GM12875 (cell line): Measurements from ENCODE around the gene GPRASP3.

Experiments used
- H3K4me3 ChIP-seq: one replicate; pipeline ENCODE4 v1.5.1; 2011; ENCODE audit warnings: low read depth, low read length, control low read depth
- CTCF ChIP-seq: IDR thresholded peaks from 2 replicates; pipeline ENCODE4 v1.5.1; 2011; ENCODE audit warnings: low read depth, mild to moderate bottlenecking, control low read depth, inconsistent platforms, low read length, moderate library complexity, borderline replicate concordance; ENCODE audit not compliant: insufficient read depth

The GPRASP3 gene

GRCh38 chrX:102723456-102723855 is 2.9 kb downstream of the GPRASP3 start:
- H3K4me3 ChIP-seq: no peak overlapping the region
- TF ChIP-seq CTCF: no peak

GRCh38 chrX:102727761-102728160 is 7.2 kb downstream of the GPRASP3 start:
- no peak for TF ChIP-seq CTCF

GRCh38 chrX:102728646-102729045 is 8.1 kb downstream of the GPRASP3 start:
- TF ChIP-seq CTCF: no peak
- H3K4me3 ChIP-seq: no peak overlapping the region

More at GRCh38 chrX:102727761-102728160, 7.2 kb downstream of the GPRASP3 start:
- H3K4me3 ChIP-seq: no peak overlapping the region

- H3K4me3 ChIP-seq: no peak overlapping the region
- TF ChIP-seq CTCF: no peak
Measured at GRCh38 chrX:102739657-102740056, 19.1 kb downstream of the GPRASP3 start.

- no peak for TF ChIP-seq CTCF
- H3K4me3 ChIP-seq: no peak overlapping the region
Measured at GRCh38 chrX:102744307-102744706, 23.8 kb downstream of the GPRASP3 start.

GRCh38 chrX:102745513-102745856 is 24.9 kb downstream of the GPRASP3 start:
- H3K4me3 ChIP-seq: no peak overlapping the region

More at GRCh38 chrX:102745513-102745856, 24.9 kb downstream of the GPRASP3 start:
- no peak for TF ChIP-seq CTCF
